SK-N-SH treated with all-trans-retinoic acid at 6 μM for 48 hours (cell line): ENCODE measurements around the gene SYVN1.

Experiments
- BACH2 ChIP-seq: fragments of 250-450 bp; sonication (Bioruptor Pico); IDR thresholded peaks from 2 replicates; pipeline ENCODE4 v1.9.0; 2021; ENCODE audit warnings: mild to moderate bottlenecking, borderline replicate concordance
- CSDC2 ChIP-seq: fragments of 250-450 bp; sonication (Bioruptor Pico); IDR thresholded peaks from 2 replicates; pipeline ENCODE4 v1.5.0; 2020; ENCODE audit warnings: mild to moderate bottlenecking, moderate library complexity
- PATZ1 ChIP-seq: fragments of 250-450 bp; sonication (Bioruptor Pico); IDR thresholded peaks from 2 replicates; pipeline ENCODE4 v1.8.0; 2020; ENCODE audit warnings: mild to moderate bottlenecking, moderate library complexity, borderline replicate concordance
- RARB ChIP-seq: fragments of 250-450 bp; sonication (Bioruptor Pico); IDR thresholded peaks from 2 replicates; pipeline ENCODE4 v1.8.0; 2021; ENCODE audit warnings: mild to moderate bottlenecking, moderate library complexity
- ZNF8 ChIP-seq: fragments of 450-650 bp; formaldehyde crosslinking; IDR thresholded peaks from 2 replicates; pipeline ENCODE4 v1.5.0; 2020; ENCODE audit warnings: mild to moderate bottlenecking, moderate library complexity

- TF ChIP-seq ZNF8 (no peak), BACH2 (no peak), PATZ1 (no peak), CSDC2 (CRISPR knock-in tag) (no peak), RARB (CRISPR knock-in tag) (no peak)
These were observed 2.5 kb downstream of the SYVN1 start for GRCh38 chr11:65131895-65132237.
